ENCODE results near the gene SLFN12.
"Not testable (repeated sequence)": the region's sequence is repeated elsewhere in the genome, so short reads cannot be mapped to it uniquely, and the experiment has no call there.

- TF ChIP-seq, protein P1, sequence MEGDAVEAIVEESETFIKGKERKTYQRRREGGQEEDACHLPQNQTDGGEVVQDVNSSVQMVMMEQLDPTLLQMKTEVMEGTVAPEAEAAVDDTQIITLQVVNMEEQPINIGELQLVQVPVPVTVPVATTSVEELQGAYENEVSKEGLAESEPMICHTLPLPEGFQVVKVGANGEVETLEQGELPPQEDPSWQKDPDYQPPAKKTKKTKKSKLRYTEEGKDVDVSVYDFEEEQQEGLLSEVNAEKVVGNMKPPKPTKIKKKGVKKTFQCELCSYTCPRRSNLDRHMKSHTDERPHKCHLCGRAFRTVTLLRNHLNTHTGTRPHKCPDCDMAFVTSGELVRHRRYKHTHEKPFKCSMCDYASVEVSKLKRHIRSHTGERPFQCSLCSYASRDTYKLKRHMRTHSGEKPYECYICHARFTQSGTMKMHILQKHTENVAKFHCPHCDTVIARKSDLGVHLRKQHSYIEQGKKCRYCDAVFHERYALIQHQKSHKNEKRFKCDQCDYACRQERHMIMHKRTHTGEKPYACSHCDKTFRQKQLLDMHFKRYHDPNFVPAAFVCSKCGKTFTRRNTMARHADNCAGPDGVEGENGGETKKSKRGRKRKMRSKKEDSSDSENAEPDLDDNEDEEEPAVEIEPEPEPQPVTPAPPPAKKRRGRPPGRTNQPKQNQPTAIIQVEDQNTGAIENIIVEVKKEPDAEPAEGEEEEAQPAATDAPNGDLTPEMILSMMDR (IDR thresholded peaks at IDR 0.05), result not testable (repeated sequence)
- TF ChIP-seq POLR2A, POLR2AphosphoS5 (IDR thresholded peaks at IDR 0.05): not testable (repeated sequence)
Observed at GRCh38 chr17:35414707-35415106, 17.6 kb downstream of the SLFN12 start.

All from breast epithelium (tissue), 3 donors.